Measurements from ENCODE around the gene OR8B8.
"Not testable (repeated sequence)": the region's sequence is repeated elsewhere in the genome, so short reads cannot be mapped to it uniquely, and the experiment has no call there.

The OR8B8 gene, protein sequence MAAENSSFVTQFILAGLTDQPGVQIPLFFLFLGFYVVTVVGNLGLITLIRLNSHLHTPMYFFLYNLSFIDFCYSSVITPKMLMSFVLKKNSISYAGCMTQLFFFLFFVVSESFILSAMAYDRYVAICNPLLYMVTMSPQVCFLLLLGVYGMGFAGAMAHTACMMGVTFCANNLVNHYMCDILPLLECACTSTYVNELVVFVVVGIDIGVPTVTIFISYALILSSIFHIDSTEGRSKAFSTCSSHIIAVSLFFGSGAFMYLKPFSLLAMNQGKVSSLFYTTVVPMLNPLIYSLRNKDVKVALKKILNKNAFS

DNA sequence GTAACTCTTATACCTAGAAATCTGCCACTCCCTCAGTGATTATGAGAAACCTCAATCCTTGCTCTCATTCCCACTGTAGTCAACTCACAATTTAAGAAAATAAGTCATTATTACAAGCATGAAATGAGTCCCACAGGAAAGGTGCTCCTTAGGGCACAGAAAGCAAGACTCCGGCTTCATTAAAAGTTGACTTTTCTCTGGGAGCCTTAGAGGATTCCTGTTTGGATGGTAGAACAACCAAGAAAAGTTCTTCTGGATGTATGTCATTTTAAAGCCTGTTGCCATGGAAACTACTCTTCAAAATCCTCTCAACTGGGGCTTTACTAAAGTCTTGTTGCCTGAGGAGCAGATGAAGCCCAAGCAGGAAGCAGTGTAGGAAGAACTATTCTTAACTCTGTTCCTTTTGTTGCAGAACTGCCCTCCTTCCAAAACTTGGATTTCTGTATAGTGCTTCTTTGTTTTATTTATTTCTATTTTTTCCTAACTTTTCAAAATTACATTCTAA lies at the start of gene OR8B8:
Gene OR8B8, minus strand, starts transcription at position 51 of the 505 bp plus-strand sequence. CDS start 4,611 bp downstream, outside the sequence.
- no peak for DNase-seq (ENCODE audit: low spot score)

DNA sequence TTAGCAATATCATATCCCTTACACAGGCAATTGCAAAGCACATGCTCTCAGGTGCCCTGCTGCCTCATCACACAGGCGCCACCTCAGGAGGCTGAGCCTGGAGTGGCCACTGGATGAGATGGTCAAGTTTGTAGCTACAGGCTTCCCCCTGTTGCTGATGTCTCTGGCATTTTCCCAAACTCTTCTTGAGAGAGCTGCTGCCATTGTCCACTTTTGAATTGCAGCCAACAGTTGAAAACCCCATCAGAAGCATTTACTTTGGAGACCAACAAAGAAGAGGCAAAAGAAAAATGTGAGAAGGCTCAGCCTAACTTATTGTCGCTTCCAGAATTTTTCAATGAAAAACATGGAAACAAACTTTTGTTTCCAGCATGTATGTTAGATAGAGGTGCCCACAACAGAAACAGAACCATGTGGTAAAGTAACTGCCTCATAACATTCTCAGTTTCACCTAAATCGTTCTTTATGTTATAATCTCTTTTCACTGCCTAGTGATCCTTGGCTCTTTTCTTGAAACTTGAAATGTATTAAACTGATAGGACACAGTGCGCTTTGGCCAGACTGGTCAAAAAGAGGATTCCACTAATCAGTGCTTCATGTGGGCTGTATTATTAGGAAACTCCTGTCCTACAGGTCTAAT lies 47.6 kb upstream of the OR8B8 start:
- DNase-seq (ENCODE audit: low spot score) = no peak

DNA sequence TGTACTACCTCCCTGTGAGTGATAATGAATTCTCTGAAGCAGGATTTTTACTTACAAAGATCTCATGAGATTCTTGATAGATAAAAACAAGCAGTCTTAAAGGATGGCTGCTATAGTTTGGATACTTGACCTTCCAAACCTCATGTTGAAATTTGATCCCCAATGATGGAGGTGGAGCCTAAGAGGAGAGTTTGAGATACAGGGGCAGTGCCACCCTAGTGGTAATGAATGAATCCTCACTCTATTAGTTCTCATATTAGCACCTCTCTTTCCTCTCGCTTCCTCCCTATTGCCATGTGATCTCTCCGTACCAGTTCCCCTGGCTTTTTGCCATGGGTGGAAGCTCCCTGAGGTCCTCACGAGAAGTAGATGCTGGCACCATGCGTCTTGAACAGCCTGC lies 37.9 kb upstream of the OR8B8 start:
- DNase-seq (ENCODE audit: low spot score) = no peak

DNA sequence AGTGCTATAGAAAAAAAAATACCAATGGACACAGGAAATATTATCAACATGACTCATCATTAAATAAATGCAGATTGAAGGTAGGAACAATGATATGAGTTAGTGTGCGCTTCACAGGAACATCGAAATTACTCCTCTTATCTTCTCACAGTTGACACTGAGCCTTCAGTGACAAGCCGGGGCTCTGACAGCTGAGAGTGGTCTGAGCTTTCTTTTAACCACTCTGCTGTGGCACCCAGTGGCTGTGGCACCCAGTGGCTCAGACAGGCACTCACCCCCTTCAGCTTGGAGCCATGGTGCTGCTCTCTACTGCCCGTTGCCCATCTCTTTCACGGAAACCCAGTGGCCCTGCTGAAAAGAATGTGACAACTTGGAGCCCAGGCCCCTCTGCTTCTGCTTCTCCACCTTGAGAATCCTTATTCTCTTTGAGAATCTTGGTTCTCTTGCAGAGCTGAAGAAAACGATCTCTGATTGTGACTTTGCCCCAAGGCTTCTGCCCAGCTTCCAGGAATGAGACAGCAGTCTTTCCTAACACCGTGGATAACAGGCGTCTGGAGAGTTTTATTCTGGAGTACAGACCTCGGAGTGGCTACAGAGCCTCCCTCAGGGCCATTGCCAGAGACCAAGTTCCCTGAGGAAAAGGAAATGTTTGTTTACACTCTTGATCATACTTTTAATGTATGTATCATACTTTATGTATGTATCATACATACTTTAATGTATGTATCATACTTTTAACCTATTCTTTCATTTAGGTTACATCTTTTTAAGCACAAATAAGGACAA lies 37.1 kb upstream of the OR8B8 start:
- DNase-seq (ENCODE audit: low spot score) = no peak

DNA sequence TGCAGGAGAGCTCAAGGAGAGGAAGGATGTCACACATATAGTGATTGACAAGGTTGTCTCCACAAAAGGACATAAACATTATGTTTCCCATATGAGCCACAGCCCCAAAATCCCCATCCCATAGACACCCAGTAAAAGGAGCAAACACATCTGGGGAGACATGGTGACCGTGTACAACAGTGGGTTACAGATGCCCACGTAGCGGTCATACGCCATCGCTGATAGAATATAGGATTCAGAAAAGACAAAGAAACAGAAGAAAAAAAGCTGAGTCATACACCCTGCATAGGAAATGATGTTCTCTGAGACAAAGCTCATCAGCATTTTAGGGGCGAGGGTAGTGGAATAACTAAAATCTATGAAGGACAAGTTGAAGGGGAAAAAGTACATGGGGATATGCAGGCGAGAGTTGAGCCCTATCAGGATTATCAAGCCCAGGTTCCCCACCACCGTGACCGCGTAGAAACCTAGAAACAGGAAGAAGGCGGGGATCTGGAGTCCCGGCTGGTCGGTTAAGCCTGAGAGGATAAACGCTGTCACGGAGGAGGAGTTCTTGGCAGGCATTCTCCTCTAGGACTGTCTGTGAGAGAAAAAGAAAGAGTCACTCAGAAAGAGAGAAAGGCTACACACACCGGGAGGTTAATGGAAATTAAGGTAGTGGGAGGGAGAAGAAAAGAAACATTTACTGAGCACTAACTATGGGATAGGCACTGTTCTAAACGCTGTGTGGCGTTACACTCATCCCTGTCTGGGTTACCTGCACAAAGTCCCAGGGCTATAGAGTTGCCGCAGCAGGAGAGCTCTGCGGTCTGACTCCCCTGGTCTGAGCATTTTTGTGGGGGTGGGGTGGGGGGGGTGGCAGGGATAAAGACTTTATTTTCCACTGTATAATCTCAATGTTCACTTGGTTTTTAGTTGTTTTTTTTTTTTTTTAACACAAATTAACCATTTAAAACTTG lies 36.1 kb upstream of the OR8B8 start:
- DNase-seq (ENCODE audit: low spot score) = no peak

- no peak for DNase-seq (ENCODE audit: low spot score)
Measured at GRCh38 chr11:124479561-124479960, 34.1 kb upstream of the OR8B8 start.

- no peak for DNase-seq (ENCODE audit: low spot score)
Measured at GRCh38 chr11:124475265-124475664, 29.8 kb upstream of the OR8B8 start.

GRCh38 chr11:124474779-124475178 lies 29.3 kb upstream of the OR8B8 start:
- no peak for DNase-seq (ENCODE audit: low spot score)

DNA sequence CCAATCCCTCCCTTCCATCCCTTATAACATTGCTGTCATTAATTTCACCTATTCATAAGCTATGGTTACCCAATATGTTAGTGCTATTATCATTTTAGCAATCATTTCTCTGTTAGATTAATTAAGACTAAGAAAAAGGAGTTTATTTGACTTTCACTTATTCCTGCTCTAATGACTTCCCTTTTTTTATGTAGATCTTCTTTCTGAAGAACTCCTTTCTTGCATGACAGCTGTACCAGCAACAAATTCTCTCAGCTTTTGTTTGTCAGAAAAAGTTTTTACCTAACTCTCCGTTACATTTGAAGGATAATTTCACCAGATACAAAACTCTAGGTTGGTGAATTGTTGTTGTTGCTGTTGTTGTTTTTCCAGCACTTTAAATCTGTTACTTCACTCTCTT lies 28.6 kb upstream of the OR8B8 start:
- no peak for DNase-seq (ENCODE audit: low spot score)

- DNase-seq (ENCODE audit: low spot score) = no peak
Measured at GRCh38 chr11:124473476-124473875, 28.0 kb upstream of the OR8B8 start.

- no peak for DNase-seq (ENCODE audit: low spot score)
Measured at GRCh38 chr11:124470561-124471227, 25.2 kb upstream of the OR8B8 start.

DNA sequence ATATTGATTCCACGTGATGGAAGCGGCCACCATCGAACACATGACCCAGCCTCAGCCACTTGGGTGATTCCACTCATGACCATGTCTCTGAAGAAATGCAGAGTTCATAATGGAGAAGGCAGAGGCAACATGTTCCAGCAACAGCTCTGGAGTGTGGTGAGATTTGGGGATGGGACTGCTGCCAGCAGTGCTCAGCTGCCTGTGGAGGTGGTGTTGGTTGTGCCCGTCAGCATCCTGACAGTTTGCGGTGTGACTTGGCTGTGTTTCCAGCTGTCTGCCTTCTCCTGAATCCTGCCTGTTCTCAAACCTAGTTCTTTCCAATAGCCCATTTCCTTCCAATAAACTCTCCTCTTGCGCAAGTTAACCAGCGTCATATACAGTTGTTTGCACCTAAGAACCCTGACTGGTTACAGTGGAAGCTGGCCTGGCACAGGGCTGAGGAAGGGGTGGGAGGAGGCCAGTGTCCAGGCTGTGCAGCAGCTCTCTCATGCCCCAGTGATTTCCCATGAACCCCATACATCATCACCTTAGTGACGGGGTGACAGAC lies 22.0 kb upstream of the OR8B8 start:
- no peak for DNase-seq (ENCODE audit: low spot score)

GRCh38 chr11:124465368-124465767 lies 19.9 kb upstream of the OR8B8 start:
- DNase-seq (ENCODE audit: low spot score) = no peak

GRCh38 chr11:124463990-124464389 lies 18.5 kb upstream of the OR8B8 start:
- DNase-seq (ENCODE audit: low spot score) = no peak

DNA sequence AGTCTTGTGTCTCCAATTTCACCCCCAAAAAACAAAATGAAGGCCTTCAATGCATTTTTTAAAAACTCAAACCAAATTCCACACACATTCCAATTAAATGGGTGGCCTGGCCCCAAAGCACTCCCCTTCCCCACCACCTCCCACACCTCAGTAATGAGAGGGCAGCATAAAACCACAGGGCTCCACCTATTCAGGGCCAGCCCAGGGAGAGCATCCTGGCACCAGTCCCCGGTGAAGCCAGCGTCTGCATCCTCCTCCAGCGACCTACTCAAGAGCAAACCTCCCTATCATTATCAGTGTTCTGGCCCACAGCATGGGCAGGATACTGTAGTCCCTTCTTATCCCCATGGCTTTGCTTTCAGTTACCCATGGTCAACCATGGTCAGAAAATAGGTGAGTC lies 17.8 kb upstream of the OR8B8 start:
- DNase-seq (ENCODE audit: low spot score) = no peak

DNA sequence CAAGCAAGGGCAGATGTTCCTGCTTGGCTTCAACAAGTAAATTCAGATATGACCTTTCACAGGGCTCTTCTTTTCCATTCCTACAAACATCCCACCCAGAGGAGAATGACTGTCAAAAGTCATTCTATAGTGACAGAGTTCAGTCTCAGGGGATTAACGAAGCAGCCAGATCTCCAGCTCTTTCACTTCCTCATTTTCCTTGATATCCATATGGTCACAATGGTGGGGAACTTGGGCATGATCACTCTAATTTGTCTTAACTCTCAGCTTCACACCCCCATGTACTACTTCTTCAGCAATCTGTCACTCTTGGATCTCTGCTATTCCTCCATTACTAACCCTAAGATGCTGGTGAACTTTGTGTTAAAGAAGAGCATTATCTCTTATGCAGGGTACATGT lies 15.0 kb upstream of the OR8B8 start:
- DNase-seq (ENCODE audit: low spot score) = no peak

- DNase-seq (ENCODE audit: low spot score) = not testable (repeated sequence)
Measured at GRCh38 chr11:124459379-124459778, 13.9 kb upstream of the OR8B8 start.

DNA sequence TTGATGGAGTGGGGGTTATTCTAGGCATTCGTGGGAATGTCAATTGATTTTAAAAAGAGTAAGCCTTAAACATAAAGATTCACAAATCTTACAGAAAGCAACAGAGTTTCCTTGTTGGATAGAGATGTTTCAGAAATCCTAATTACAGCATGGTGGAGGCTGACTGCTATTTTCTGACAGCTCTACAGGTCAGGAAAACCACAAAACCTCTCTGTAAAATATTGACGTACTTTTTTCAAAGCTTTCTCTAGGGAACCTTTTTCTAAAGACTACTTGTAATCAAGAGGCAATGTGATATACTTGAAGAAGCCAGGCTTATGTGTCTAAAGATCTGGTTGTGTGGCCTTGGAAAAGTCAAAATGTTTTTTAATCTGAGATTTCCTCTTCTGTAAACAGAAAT lies 9.1 kb upstream of the OR8B8 start:
- no peak for DNase-seq (ENCODE audit: low spot score)

DNA sequence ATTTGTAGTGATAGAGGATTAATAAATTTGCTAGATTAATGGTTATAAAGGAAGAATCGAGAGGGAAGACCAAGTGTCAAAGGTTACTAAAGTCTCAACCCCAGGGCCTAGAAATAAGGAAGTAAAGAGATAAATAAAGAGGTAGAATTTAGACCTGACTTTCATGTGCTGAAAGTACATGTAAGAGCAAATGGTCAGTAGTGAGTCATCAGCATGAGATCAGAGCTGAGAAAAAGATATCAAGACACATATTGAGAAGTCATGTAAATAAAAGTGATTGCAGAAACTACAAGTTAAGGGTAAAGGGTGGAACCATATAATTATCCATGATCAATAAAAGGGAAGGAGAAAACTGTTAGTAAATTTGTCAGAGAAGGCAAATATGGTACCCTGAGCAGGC lies 1.4 kb upstream of the OR8B8 start:
- no peak for DNase-seq (ENCODE audit: low spot score)

GRCh38 chr11:124442847-124443246 lies 2.6 kb downstream of the OR8B8 start:
- no peak for DNase-seq (ENCODE audit: low spot score)

DNA sequence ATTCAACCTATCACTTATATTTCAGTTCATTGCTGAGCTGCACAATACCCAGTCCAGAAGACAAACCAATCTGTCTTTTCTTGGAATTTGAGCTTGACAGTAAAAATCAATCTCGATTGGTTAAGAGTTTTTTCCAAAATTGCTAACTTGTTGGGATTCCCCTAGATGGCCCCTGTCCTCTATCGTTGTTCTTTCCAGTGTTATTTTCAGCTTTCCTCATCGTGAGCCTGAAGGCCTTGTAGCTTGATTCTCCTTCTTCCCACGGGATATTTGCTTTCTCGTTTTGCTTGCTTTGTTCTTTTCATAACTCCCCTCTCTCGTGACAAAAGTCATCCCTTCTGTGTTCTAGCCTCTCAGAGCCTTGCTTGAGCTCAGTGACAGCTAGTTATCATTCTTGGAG lies 3.1 kb downstream of the OR8B8 start:
- no peak for DNase-seq (ENCODE audit: low spot score)
